K562 (cell line): ENCODE results near the gene KHSRP. TPM values are rescaled to one million over a fixed set of nuclear protein-coding genes. Genes with fewer than 3 reads are reported as not detected.

Experiments
- DLX4 ChIP-seq: fragments of 250-450 bp; sonication (Bioruptor Pico); IDR thresholded peaks from 2 replicates; pipeline ENCODE4 v1.6.1; 2021; ENCODE audit warnings: mild to moderate bottlenecking
- E2F5 ChIP-seq: sonication (generic); formaldehyde crosslinking; IDR thresholded peaks from 2 replicates; pipeline ENCODE4 v1.8.0; 2022; ENCODE audit warnings: mild to moderate bottlenecking, missing genetic modification reagents
- ERF ChIP-seq: fragments of 450-650 bp; formaldehyde crosslinking; IDR thresholded peaks from 2 replicates; pipeline ENCODE4 v1.4.0; 2020; ENCODE audit warnings: mild to moderate bottlenecking, mixed read lengths
- HNRNPH1 ChIP-seq: fragments of 200-400 bp; formaldehyde crosslinking; optimal IDR thresholded peaks from 2 replicates; pipeline ENCODE3; 2017; ENCODE audit warnings: low read depth, mild to moderate bottlenecking, low read length, moderate library complexity
- LCOR ChIP-seq: sonication (generic); formaldehyde crosslinking; IDR thresholded peaks from 2 replicates; pipeline ENCODE4 v1.8.0; 2022; ENCODE audit warnings: mild to moderate bottlenecking, missing genetic modification reagents
- MYNN ChIP-seq, 2 experiments: sonication (generic); formaldehyde crosslinking in 1 of 2; IDR thresholded peaks; 2 replicates each; pipeline versions ENCODE4 v1.5.0 to v1.6.1; 2016 to 2020; ENCODE audit warnings: antibody characterized with exemption in 1 of 2, missing genetic modification reagents in 1 of 2
- NR2C1 ChIP-seq, 2 experiments: fragments of 450-650 bp; IDR thresholded peaks; 2 replicates each; pipeline ENCODE4 v1.6.1; 2017; ENCODE audit warnings: mild to moderate bottlenecking in 2 of 2, antibody characterized with exemption in 1 of 2, inconsistent platforms in 1 of 2, missing compliant biosample characterization in 1 of 2, missing genetic modification characterization in 1 of 2
- POLR2G ChIP-seq: fragments of 200-400 bp; formaldehyde crosslinking; IDR thresholded peaks from 2 replicates; pipeline ENCODE4 v1.6.1; 2017; ENCODE audit warnings: low read depth, mild to moderate bottlenecking, antibody characterized with exemption, low read length, moderate library complexity
- ZFP30 ChIP-seq: fragments of 250-450 bp; sonication (Bioruptor Pico); IDR thresholded peaks from 2 replicates; pipeline ENCODE4 v1.8.0; 2022; ENCODE audit warnings: moderate library complexity, mild to moderate bottlenecking, inconsistent platforms, borderline replicate concordance
- ZKSCAN1 ChIP-seq: fragments of 150-350 bp; IDR thresholded peaks from 2 replicates; pipeline ENCODE4 v1.6.1; 2016; ENCODE audit warnings: low read depth, low read length
- ZNF316 ChIP-seq: fragments of 450-650 bp; IDR thresholded peaks from 2 replicates; pipeline ENCODE4 v1.6.1; 2016
- polyA plus RNA-seq, 8 experiments: library from polyadenylated mRNA; depleted of rRNA in 4 of 8; stranded (reverse) in 5 of 8; unstranded in 3 of 8; fragments of >200 nt; fragmentation: Nextera tagmentation in 2 of 8; fragmentation: Illumina TruSeq in 1 of 8; extraction: Ambion mirVana in 2 of 8; extraction: Trizol in 1 of 8; gene quantifications; 2 replicates each; pipeline versions ENCODE4 v1.2.1 to v1.2.3, GENCODE V29; 2011 to 2014; ENCODE audit warnings: inconsistent platforms in 1 of 8, missing spikeins in 1 of 8
- total RNA-seq, 7 experiments: library from RNA; depleted of rRNA in 6 of 7; stranded (reverse); fragments of >200 nt in 6 of 7; fragmentation: Illumina TruSeq in 2 of 7; extraction: Trizol in 2 of 7; gene quantifications; 2 replicates each; pipeline versions ENCODE4 v1.2.1 to v1.2.3, GENCODE V29; 2011 to 2021; ENCODE audit warnings: low replicate concordance in 1 of 7
- TF ChIP-seq, protein P1 (sequence below): fragments of 250-450 bp; sonication (Bioruptor Pico); IDR thresholded peaks from 2 replicates; pipeline ENCODE4 v1.5.0; 2020; ENCODE audit warnings: mild to moderate bottlenecking, borderline replicate concordance
- TF ChIP-seq, protein P2 (sequence below): sonication (generic); formaldehyde crosslinking; IDR thresholded peaks from 2 replicates; pipeline ENCODE4 v1.8.1; 2023; ENCODE audit warnings: mild to moderate bottlenecking, missing genetic modification reagents
- TF ChIP-seq, protein P3 (sequence below): sonication (generic); formaldehyde crosslinking; IDR thresholded peaks from 2 replicates; pipeline ENCODE4 v1.8.0; 2023; ENCODE audit warnings: mild to moderate bottlenecking, missing genetic modification reagents

The KHSRP gene
- total and polyA plus RNA-seq, 9 of the 15 experiments (the other 6 are each of a cell fraction or from before 2014, with no cell fraction given) = 4.2 to 564 (median 139) TPM

DNA sequence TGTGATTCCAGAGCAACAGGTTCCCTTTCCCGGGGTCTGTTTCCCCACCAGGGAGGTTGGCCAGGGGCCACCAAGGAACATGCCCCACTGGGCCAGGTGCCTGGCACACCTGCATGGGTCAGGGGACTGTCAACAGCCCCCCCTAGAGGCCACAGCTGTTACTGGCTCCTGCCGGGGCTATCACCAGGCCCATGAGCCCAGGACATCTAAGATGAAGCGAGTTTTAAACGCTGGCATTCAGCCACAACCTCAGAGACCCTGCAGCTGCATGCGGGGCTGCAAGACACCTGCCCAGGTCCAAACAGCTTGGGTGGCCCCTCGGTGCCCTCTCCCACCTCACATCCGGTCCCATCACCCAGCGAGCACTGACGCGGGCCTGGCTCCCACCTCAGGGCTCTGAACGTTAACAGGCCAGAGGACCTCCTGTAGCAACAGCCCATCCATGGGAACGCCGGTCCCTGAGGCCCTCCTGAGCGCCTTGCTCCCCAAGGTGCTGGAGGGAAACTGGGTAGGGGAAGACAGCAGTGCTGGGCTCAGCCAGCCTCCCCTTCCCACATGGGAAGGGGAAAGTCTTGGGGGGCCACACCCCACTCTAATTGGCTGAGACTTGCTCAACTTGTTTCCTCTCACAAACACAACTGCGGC is 12.0 kb downstream of the KHSRP start (continued):
- TF ChIP-seq, protein P1, sequence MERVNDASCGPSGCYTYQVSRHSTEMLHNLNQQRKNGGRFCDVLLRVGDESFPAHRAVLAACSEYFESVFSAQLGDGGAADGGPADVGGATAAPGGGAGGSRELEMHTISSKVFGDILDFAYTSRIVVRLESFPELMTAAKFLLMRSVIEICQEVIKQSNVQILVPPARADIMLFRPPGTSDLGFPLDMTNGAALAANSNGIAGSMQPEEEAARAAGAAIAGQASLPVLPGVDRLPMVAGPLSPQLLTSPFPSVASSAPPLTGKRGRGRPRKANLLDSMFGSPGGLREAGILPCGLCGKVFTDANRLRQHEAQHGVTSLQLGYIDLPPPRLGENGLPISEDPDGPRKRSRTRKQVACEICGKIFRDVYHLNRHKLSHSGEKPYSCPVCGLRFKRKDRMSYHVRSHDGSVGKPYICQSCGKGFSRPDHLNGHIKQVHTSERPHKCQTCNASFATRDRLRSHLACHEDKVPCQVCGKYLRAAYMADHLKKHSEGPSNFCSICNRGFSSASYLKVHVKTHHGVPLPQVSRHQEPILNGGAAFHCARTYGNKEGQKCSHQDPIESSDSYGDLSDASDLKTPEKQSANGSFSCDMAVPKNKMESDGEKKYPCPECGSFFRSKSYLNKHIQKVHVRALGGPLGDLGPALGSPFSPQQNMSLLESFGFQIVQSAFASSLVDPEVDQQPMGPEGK (CRISPR knock-in tag) = no peak
- TF ChIP-seq, protein P2, sequence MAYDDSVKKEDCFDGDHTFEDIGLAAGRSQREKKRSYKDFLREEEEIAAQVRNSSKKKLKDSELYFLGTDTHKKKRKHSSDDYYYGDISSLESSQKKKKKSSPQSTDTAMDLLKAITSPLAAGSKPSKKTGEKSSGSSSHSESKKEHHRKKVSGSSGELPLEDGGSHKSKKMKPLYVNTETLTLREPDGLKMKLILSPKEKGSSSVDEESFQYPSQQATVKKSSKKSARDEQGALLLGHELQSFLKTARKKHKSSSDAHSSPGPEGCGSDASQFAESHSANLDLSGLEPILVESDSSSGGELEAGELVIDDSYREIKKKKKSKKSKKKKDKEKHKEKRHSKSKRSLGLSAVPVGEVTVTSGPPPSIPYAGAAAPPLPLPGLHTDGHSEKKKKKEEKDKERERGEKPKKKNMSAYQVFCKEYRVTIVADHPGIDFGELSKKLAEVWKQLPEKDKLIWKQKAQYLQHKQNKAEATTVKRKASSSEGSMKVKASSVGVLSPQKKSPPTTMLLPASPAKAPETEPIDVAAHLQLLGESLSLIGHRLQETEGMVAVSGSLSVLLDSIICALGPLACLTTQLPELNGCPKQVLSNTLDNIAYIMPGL (CRISPR knock-in tag) = no peak
- TF ChIP-seq DLX4 (CRISPR knock-in tag) = no peak
- TF ChIP-seq POLR2G = peak; percentile 69
- TF ChIP-seq ZFP30 (CRISPR knock-in tag) = no peak
- no peak for TF ChIP-seq HNRNPH1
- no peak for TF ChIP-seq NR2C1 (IDR thresholded peaks at IDR 0.05)
- TF ChIP-seq NR2C1 (tag; IDR thresholded peaks at IDR 0.05) = no peak
- TF ChIP-seq E2F5 (CRISPR knock-in tag) = no peak
- TF ChIP-seq, protein P3, sequence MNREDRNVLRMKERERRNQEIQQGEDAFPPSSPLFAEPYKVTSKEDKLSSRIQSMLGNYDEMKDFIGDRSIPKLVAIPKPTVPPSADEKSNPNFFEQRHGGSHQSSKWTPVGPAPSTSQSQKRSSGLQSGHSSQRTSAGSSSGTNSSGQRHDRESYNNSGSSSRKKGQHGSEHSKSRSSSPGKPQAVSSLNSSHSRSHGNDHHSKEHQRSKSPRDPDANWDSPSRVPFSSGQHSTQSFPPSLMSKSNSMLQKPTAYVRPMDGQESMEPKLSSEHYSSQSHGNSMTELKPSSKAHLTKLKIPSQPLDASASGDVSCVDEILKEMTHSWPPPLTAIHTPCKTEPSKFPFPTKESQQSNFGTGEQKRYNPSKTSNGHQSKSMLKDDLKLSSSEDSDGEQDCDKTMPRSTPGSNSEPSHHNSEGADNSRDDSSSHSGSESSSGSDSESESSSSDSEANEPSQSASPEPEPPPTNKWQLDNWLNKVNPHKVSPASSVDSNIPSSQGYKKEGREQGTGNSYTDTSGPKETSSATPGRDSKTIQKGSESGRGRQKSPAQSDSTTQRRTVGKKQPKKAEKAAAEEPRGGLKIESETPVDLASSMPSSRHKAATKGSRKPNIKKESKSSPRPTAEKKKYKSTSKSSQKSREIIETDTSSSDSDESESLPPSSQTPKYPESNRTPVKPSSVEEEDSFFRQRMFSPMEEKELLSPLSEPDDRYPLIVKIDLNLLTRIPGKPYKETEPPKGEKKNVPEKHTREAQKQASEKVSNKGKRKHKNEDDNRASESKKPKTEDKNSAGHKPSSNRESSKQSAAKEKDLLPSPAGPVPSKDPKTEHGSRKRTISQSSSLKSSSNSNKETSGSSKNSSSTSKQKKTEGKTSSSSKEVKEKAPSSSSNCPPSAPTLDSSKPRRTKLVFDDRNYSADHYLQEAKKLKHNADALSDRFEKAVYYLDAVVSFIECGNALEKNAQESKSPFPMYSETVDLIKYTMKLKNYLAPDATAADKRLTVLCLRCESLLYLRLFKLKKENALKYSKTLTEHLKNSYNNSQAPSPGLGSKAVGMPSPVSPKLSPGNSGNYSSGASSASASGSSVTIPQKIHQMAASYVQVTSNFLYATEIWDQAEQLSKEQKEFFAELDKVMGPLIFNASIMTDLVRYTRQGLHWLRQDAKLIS (CRISPR knock-in tag) = no peak
- no peak for TF ChIP-seq ZKSCAN1
- peak; percentile 60; the same call in 1 of the 2 replicates for TF ChIP-seq MYNN (IDR thresholded peaks at IDR 0.05)
- no peak for TF ChIP-seq MYNN (CRISPR knock-in tag; IDR thresholded peaks at IDR 0.05)
- 0 out of 2 replicates have a peak, but pooled peaks have one; percentile 71 for TF ChIP-seq ERF (CRISPR knock-in tag)
- TF ChIP-seq ZNF316 = no peak
- no peak for TF ChIP-seq LCOR (CRISPR knock-in tag)
